DOHH2 (cell line): ENCODE measurements around the gene SAMD4A.

Experiments
- CTCF ChIP-seq: fragments of 200-600 bp; sonication (generic); IDR thresholded peaks from one replicate; pipeline ENCODE4 v1.5.1; 2014; ENCODE audit warnings: antibody characterized with exemption, mild to moderate bottlenecking, low read depth, low read length; ENCODE audit not compliant: poor library complexity, severe bottlenecking
- EZH2phosphoT487 ChIP-seq: fragments of 200-600 bp; sonication (generic); IDR thresholded peaks from 2 replicates; pipeline ENCODE4 v1.6.1; 2017; ENCODE audit warnings: borderline replicate concordance, mild to moderate bottlenecking, antibody characterized with exemption, low read length, moderate library complexity, mixed read lengths

- TF ChIP-seq CTCF (no peak), EZH2phosphoT487 (no peak)
Measured at GRCh38 chr14:54698966-54699530, 132.1 kb downstream of the SAMD4A start.
